ENCODE measurements around the gene LYAR.

Gene LYAR

GRCh38 chr4:4315461-4316149 is 25.7 kb upstream of the LYAR start:
- DNase-seq, result no peak

GRCh38 chr4:4311193-4311592 is 21.2 kb upstream of the LYAR start:
- no peak for DNase-seq

GRCh38 chr4:4308800-4309441 is 19.0 kb upstream of the LYAR start:
- DNase-seq, result no peak

GRCh38 chr4:4306920-4307319 is 17.0 kb upstream of the LYAR start:
- DNase-seq, result no peak

GRCh38 chr4:4302416-4302815 is 12.5 kb upstream of the LYAR start:
- DNase-seq, result no peak

- DNase-seq, result no peak
These were observed 12.0 kb upstream of the LYAR start for GRCh38 chr4:4302001-4302400.

GRCh38 chr4:4299006-4299405 is 9.1 kb upstream of the LYAR start:
- no peak for DNase-seq

GRCh38 chr4:4296283-4296846 is 6.4 kb upstream of the LYAR start:
- no peak for DNase-seq

- DNase-seq, result no peak
These were observed 3.3 kb upstream of the LYAR start for GRCh38 chr4:4293279-4293678.

GRCh38 chr4:4289597-4289940 is 385 bp downstream of the LYAR start:
- DNase-seq, result no peak

GRCh38 chr4:4289055-4289454 is 899 bp downstream of the LYAR start:
- DNase-seq, result no peak

GRCh38 chr4:4288098-4288497 is 1.9 kb downstream of the LYAR start:
- DNase-seq, result no peak

- no peak for DNase-seq
These were observed 4.9 kb downstream of the LYAR start for GRCh38 chr4:4284827-4285618.

GRCh38 chr4:4281787-4282186 is 8.2 kb downstream of the LYAR start:
- no peak for DNase-seq

GRCh38 chr4:4277531-4277930 is 12.4 kb downstream of the LYAR start:
- no peak for DNase-seq

GRCh38 chr4:4274226-4274625 is 15.7 kb downstream of the LYAR start:
- DNase-seq, result no peak

GRCh38 chr4:4271912-4272311 is 18.0 kb downstream of the LYAR start:
- no peak for DNase-seq

GRCh38 chr4:4270529-4270928 is 19.4 kb downstream of the LYAR start:
- DNase-seq, result no peak

GRCh38 chr4:4269856-4270255 is 20.1 kb downstream of the LYAR start:
- DNase-seq, result peak; percentile 46

- DNase-seq, result peak; percentile 53
These were observed 20.6 kb downstream of the LYAR start for GRCh38 chr4:4269331-4269731.

GRCh38 chr4:4268776-4269175 is 21.2 kb downstream of the LYAR start:
- DNase-seq, result no peak

- no peak for DNase-seq
These were observed 22.0 kb downstream of the LYAR start for GRCh38 chr4:4267981-4268380.

GRCh38 chr4:4260185-4260751 is 29.7 kb downstream of the LYAR start:
- peak; percentile 18 for DNase-seq
